ENCODE results near the gene ZDHHC15. TPM values are rescaled to one million over a fixed set of nuclear protein-coding genes. Genes with fewer than 3 reads are reported as not detected.
"Not testable (repeated sequence)": the region's sequence is repeated elsewhere in the genome, so short reads cannot be mapped to it uniquely, and the experiment has no call there.

Gene ZDHHC15
- total and polyA plus RNA-seq, 4 donors: 0.07 to 0.23 (median 0.13) TPM

DNA sequence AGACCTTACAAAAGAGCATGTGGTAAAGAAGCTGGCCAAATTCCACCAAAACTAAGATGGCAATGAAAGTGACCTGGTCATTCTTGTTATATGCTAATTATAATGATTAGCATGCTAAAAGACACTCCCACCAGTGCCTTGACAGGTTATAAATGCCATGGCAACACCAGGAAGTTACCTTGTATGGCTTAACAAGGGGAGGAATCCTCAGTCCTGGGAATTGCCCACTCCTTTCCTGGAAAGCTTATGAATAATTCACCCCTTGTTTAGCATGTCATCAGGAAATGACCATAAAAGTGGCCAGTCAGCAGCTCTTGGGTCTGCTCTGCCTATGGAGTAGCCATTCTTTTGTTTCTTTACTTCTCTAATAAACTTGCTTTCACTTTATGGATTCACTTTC lies 161.0 kb downstream of the ZDHHC15 start:
- Histone ChIP-seq H3K36me3 (ENCODE audit: control insufficient read depth in 4 of 4, insufficient read depth in 3 of 4, low read depth in 1 of 4, low read length in 3 of 4) (no peaks in the 10 kb centered on the region), H3K4me3 (ENCODE audit: low read depth in 1 of 3, low read length in 3 of 3) (no peak overlapping the region), H3K27ac (ENCODE audit: low read depth in 1 of 2, low read length in 2 of 2) (no peak overlapping the region), H3K27me3 (ENCODE audit: control insufficient read depth in 4 of 4, insufficient read depth in 4 of 4, low read length in 3 of 4) (no peaks in the 10 kb centered on the region), H3K9me3 (ENCODE audit: control insufficient read depth in 4 of 4, low read length in 3 of 4) (no peaks in the 10 kb centered on the region), H3K9ac (ENCODE audit: low read depth in 1 of 2, low read length in 2 of 2) (no peak overlapping the region), H3K4me1 (ENCODE audit: control insufficient read depth in 4 of 4, insufficient read depth in 4 of 4, low read length in 3 of 4) (no peaks in the 10 kb centered on the region)
- no peak for DNase-seq (ENCODE audit: low spot score)
- TF ChIP-seq, protein P1, sequence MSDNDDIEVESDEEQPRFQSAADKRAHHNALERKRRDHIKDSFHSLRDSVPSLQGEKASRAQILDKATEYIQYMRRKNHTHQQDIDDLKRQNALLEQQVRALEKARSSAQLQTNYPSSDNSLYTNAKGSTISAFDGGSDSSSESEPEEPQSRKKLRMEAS (IDR thresholded peaks at IDR 0.05): no peak
- TF ChIP-seq JUND (IDR thresholded peaks at IDR 0.05): no peak
- TF ChIP-seq HNF4A (conservative IDR thresholded peaks at IDR 0.05): no peak

DNA sequence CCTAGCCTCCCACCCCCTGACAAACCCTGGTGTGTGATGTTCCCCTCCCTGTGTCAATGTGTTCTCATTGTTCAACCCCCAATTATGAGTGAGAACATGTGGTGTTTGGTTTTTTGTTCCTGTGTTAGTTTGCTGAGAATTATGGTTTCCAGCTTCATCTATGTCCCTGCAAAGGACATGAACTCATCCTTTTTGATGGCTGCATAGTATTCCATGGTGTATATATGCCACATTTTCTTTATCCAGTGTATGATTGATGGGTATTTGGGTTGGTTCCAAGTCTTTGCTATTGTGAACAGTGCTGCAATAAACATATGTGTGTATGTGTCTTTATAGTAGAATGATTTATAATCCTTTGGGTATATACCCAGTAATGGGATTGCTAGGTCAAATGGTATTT lies 174.2 kb downstream of the ZDHHC15 start:
- H3K9ac ChIP-seq (ENCODE audit: low read depth in 1 of 2, low read length in 2 of 2); H3K4me1 ChIP-seq (ENCODE audit: control insufficient read depth in 4 of 4, insufficient read depth in 4 of 4, low read length in 3 of 4); H3K27ac ChIP-seq (ENCODE audit: low read depth in 1 of 2, low read length in 2 of 2); H3K36me3 ChIP-seq (ENCODE audit: control insufficient read depth in 4 of 4, insufficient read depth in 3 of 4, low read depth in 1 of 4, low read length in 3 of 4); H3K4me3 ChIP-seq (ENCODE audit: low read depth in 1 of 3, low read length in 3 of 3); DNase-seq (ENCODE audit: low spot score); H3K9me3 ChIP-seq (ENCODE audit: control insufficient read depth in 4 of 4, low read length in 3 of 4); H3K27me3 ChIP-seq (ENCODE audit: control insufficient read depth in 4 of 4, insufficient read depth in 4 of 4, low read length in 3 of 4): not testable (repeated sequence)

DNA sequence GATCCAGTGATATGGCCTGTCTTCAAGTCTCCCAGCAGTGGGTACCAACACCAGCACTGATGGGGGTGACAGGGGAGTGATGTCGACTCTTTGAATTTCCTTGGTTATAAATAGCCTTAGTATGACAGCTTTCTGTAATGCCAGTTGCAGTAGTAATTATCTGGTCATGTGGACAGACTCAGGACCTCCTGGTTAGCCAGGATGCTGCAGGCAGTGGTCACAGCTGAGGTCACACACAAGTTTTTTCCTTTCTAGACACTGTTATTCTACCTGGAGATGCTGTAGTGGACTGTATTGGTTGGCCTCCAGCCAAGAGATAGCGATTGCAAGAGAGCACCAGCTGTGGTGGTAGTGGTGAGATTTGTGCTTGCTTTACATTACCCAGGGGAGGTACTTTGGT lies 185.3 kb downstream of the ZDHHC15 start:
- 50% methylated on average over 2 of the region's 2 CpGs for WGBS
- Histone ChIP-seq H3K9ac (ENCODE audit: low read depth in 1 of 2, low read length in 2 of 2) (no peak overlapping the region), H3K4me1 (ENCODE audit: control insufficient read depth in 4 of 4, insufficient read depth in 4 of 4, low read length in 3 of 4) (no peaks in the 10 kb centered on the region), H3K27me3 (ENCODE audit: control insufficient read depth in 4 of 4, insufficient read depth in 4 of 4, low read length in 3 of 4) (no peaks in the 10 kb centered on the region), H3K36me3 (ENCODE audit: control insufficient read depth in 4 of 4, insufficient read depth in 3 of 4, low read depth in 1 of 4, low read length in 3 of 4) (peaks cover 0 to under 1% (median 0%) of the 10 kb centered on the region in 4 donors), H3K27ac (ENCODE audit: low read depth in 1 of 2, low read length in 2 of 2) (no peak overlapping the region), H3K9me3 (ENCODE audit: control insufficient read depth in 4 of 4, low read length in 3 of 4) (peaks cover 0 to 2% (median 0%) of the 10 kb centered on the region in 4 donors), H3K4me3 (ENCODE audit: low read depth in 1 of 3, low read length in 3 of 3) (no peak overlapping the region)
- DNase-seq (ENCODE audit: low spot score): no peak
- TF ChIP-seq FOXA2 (IDR thresholded peaks at IDR 0.05): no peak
- TF ChIP-seq, protein P1 (IDR thresholded peaks at IDR 0.05): no peak
- TF ChIP-seq FOXA1 (IDR thresholded peaks at IDR 0.05): no peak
- TF ChIP-seq EGR1 (IDR thresholded peaks at IDR 0.05; ENCODE audit: low read depth in 2 of 2): no peak
- TF ChIP-seq GABPA (IDR thresholded peaks at IDR 0.05 in 1 of 2, conservative IDR thresholded peaks at IDR 0.05 in 1 of 2): no peak
- TF ChIP-seq SP1 (IDR thresholded peaks at IDR 0.05): no peak
- TF ChIP-seq, protein P2, sequence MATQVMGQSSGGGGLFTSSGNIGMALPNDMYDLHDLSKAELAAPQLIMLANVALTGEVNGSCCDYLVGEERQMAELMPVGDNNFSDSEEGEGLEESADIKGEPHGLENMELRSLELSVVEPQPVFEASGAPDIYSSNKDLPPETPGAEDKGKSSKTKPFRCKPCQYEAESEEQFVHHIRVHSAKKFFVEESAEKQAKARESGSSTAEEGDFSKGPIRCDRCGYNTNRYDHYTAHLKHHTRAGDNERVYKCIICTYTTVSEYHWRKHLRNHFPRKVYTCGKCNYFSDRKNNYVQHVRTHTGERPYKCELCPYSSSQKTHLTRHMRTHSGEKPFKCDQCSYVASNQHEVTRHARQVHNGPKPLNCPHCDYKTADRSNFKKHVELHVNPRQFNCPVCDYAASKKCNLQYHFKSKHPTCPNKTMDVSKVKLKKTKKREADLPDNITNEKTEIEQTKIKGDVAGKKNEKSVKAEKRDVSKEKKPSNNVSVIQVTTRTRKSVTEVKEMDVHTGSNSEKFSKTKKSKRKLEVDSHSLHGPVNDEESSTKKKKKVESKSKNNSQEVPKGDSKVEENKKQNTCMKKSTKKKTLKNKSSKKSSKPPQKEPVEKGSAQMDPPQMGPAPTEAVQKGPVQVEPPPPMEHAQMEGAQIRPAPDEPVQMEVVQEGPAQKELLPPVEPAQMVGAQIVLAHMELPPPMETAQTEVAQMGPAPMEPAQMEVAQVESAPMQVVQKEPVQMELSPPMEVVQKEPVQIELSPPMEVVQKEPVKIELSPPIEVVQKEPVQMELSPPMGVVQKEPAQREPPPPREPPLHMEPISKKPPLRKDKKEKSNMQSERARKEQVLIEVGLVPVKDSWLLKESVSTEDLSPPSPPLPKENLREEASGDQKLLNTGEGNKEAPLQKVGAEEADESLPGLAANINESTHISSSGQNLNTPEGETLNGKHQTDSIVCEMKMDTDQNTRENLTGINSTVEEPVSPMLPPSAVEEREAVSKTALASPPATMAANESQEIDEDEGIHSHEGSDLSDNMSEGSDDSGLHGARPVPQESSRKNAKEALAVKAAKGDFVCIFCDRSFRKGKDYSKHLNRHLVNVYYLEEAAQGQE (IDR thresholded peaks at IDR 0.05): no peak
- no peak for TF ChIP-seq JUND (IDR thresholded peaks at IDR 0.05)
- TF ChIP-seq, protein P3, sequence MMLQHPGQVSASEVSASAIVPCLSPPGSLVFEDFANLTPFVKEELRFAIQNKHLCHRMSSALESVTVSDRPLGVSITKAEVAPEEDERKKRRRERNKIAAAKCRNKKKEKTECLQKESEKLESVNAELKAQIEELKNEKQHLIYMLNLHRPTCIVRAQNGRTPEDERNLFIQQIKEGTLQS (IDR thresholded peaks at IDR 0.05): no peak
- TF ChIP-seq, protein P4, sequence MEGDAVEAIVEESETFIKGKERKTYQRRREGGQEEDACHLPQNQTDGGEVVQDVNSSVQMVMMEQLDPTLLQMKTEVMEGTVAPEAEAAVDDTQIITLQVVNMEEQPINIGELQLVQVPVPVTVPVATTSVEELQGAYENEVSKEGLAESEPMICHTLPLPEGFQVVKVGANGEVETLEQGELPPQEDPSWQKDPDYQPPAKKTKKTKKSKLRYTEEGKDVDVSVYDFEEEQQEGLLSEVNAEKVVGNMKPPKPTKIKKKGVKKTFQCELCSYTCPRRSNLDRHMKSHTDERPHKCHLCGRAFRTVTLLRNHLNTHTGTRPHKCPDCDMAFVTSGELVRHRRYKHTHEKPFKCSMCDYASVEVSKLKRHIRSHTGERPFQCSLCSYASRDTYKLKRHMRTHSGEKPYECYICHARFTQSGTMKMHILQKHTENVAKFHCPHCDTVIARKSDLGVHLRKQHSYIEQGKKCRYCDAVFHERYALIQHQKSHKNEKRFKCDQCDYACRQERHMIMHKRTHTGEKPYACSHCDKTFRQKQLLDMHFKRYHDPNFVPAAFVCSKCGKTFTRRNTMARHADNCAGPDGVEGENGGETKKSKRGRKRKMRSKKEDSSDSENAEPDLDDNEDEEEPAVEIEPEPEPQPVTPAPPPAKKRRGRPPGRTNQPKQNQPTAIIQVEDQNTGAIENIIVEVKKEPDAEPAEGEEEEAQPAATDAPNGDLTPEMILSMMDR (IDR thresholded peaks at IDR 0.05; ENCODE audit: low read depth, low read length, missing input control): no peak
- TF ChIP-seq, protein P5, sequence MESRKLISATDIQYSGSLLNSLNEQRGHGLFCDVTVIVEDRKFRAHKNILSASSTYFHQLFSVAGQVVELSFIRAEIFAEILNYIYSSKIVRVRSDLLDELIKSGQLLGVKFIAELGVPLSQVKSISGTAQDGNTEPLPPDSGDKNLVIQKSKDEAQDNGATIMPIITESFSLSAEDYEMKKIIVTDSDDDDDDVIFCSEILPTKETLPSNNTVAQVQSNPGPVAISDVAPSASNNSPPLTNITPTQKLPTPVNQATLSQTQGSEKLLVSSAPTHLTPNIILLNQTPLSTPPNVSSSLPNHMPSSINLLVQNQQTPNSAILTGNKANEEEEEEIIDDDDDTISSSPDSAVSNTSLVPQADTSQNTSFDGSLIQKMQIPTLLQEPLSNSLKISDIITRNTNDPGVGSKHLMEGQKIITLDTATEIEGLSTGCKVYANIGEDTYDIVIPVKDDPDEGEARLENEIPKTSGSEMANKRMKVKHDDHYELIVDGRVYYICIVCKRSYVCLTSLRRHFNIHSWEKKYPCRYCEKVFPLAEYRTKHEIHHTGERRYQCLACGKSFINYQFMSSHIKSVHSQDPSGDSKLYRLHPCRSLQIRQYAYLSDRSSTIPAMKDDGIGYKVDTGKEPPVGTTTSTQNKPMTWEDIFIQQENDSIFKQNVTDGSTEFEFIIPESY (IDR thresholded peaks at IDR 0.05): no peak

All from liver (tissue), 9 donors.